ENCODE data around the gene IQCH. TPM values are rescaled to one million over a fixed set of nuclear protein-coding genes. Genes with fewer than 3 reads are reported as not detected.

IQCH gene
- total RNA-seq, 1 donor from 2014 or later: 1.5 TPM

GRCh38 chr15:67505675-67506572 lies 251.3 kb downstream of the IQCH start:
- Histone ChIP-seq H3K27ac (no peak overlapping the region), H3K36me3 (no peaks in the 10 kb centered on the region)

DNA sequence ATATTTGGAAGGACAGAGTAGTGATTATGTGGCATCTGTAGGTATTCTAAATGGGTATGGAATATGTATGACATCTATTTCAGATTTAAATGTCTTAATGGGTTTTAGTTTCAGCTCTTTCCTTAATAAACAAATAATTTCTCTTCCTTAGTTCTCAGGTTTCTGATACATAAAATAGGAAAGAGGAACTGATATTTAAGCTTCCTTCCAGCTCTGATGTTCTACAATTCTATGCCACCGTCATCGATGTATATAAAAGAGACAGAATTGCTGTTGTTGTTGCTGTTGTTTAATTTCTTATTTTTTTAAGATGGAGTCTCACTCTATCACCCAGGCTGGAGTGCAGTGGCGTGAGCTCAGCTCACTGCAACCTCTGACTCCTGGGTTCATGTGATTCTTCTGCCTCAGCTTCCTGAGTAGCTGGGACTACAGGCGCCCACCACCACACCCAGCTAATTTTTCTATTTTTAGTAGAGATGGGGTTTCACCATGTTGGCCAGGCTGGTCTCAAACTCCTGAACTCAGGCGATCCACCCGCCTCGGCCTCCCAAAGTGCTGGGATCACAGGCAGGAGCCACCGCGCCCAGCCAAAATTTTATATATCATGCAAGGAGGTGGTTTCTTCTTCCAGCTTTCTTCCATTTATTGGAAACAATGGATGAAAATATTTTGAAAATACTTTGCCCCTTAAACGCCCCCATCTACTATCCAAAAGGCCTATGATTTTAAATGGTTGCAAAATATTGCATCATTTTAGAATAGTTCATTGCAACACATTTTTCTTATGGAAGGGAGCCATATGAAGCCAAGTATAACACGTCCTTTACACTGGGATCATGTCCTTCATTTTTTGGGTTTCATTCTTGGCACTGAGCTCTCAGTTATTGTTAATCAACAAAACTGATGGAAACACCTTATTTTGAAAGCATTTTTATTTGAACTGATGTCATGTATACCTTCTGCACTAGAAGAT lies 252.5 kb downstream of the IQCH start:
- Histone ChIP-seq H3K36me3 (peaks cover 0 to 5% of the 10 kb centered on the region in 2 donors), H3K27me3 (no peaks in the 10 kb centered on the region), H3K9me3 (no peaks in the 10 kb centered on the region), H3K4me3 (no peak overlapping the region), H3K4me1 (no peaks in the 10 kb centered on the region), H3K27ac (no peak overlapping the region)
- TF ChIP-seq POLR2AphosphoS5 (IDR thresholded peaks at IDR 0.05; ENCODE audit: insufficient read depth in 1 of 2, low read depth in 1 of 2): peak in 1 of 2 donors; percentile 20
- no peak for TF ChIP-seq POLR2A (IDR thresholded peaks at IDR 0.05)
- intact Hi-C loops (cut with DNase I): no loop called here
- DNase-seq (ENCODE audit: extremely low spot score in 2 of 2): no peak

More at GRCh38 chr15:67505675-67506572, 251.3 kb downstream of the IQCH start:
- intact Hi-C loops (cut with DNase I): no loop called here
- no peak overlapping the region for H3K4me3 ChIP-seq
- no peaks in the 10 kb centered on the region for H3K9me3 ChIP-seq
- DNase-seq (ENCODE audit: extremely low spot score in 2 of 2): no peak
- no peaks in the 10 kb centered on the region for H3K4me1 ChIP-seq
- TF ChIP-seq POLR2A (IDR thresholded peaks at IDR 0.05) (no peak), POLR2AphosphoS5 (IDR thresholded peaks at IDR 0.05; ENCODE audit: insufficient read depth in 1 of 2, low read depth in 1 of 2) (no peak)
- TF ChIP-seq, protein P1, sequence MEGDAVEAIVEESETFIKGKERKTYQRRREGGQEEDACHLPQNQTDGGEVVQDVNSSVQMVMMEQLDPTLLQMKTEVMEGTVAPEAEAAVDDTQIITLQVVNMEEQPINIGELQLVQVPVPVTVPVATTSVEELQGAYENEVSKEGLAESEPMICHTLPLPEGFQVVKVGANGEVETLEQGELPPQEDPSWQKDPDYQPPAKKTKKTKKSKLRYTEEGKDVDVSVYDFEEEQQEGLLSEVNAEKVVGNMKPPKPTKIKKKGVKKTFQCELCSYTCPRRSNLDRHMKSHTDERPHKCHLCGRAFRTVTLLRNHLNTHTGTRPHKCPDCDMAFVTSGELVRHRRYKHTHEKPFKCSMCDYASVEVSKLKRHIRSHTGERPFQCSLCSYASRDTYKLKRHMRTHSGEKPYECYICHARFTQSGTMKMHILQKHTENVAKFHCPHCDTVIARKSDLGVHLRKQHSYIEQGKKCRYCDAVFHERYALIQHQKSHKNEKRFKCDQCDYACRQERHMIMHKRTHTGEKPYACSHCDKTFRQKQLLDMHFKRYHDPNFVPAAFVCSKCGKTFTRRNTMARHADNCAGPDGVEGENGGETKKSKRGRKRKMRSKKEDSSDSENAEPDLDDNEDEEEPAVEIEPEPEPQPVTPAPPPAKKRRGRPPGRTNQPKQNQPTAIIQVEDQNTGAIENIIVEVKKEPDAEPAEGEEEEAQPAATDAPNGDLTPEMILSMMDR (IDR thresholded peaks at IDR 0.05): no peak
- no peaks in the 10 kb centered on the region for H3K27me3 ChIP-seq

- Histone ChIP-seq H3K9me3 (no peaks in the 10 kb centered on the region), H3K4me1 (no peaks in the 10 kb centered on the region), H3K27me3 (no peaks in the 10 kb centered on the region), H3K27ac (no peak overlapping the region), H3K4me3 (no peak overlapping the region), H3K36me3 (peaks cover 0 to 16% of the 10 kb centered on the region in 2 donors)
- intact Hi-C loops (cut with DNase I): no loop called here
- TF ChIP-seq POLR2AphosphoS5 (IDR thresholded peaks at IDR 0.05; ENCODE audit: insufficient read depth in 1 of 2, low read depth in 1 of 2): no peak
- TF ChIP-seq POLR2A (IDR thresholded peaks at IDR 0.05): no peak
- TF ChIP-seq, protein P1 (IDR thresholded peaks at IDR 0.05): no peak
- no peak for DNase-seq (ENCODE audit: extremely low spot score in 2 of 2)
Measured at GRCh38 chr15:67508407-67508806, 253.8 kb downstream of the IQCH start.

DNA sequence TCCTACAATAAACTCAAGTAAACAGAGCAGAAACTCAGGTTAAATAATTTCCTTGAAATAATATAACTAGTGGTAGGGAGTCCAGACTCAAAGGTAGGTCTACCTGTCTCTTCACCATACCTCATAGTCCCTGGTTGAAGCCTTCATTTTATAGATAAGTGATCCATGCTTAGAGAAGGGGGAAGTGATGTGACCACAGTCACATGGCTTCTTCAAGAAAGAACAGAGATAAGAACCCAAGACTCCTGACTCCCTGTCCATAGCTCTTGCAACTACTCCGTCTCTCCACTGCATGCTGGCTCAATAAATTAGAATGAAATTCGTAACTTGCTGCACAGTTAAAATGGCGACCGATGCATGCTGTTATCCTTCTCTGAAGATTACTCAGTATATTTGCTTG lies 255.3 kb downstream of the IQCH start:
- H3K4me1 ChIP-seq: no peaks in the 10 kb centered on the region
- peaks cover 0 to 24% of the 10 kb centered on the region in 2 donors for H3K36me3 ChIP-seq
- intact Hi-C loops (cut with DNase I): no loop called here
- no peak for TF ChIP-seq POLR2A (IDR thresholded peaks at IDR 0.05)
- TF ChIP-seq, protein P1 (IDR thresholded peaks at IDR 0.05): no peak
- no peak for TF ChIP-seq POLR2AphosphoS5 (IDR thresholded peaks at IDR 0.05; ENCODE audit: insufficient read depth in 1 of 2, low read depth in 1 of 2)
- no peak for DNase-seq (ENCODE audit: extremely low spot score in 2 of 2)
- no peaks in the 10 kb centered on the region for H3K27me3 ChIP-seq
- H3K9me3 ChIP-seq: no peaks in the 10 kb centered on the region
- no peak overlapping the region for H3K27ac ChIP-seq
- no peak overlapping the region for H3K4me3 ChIP-seq

DNA sequence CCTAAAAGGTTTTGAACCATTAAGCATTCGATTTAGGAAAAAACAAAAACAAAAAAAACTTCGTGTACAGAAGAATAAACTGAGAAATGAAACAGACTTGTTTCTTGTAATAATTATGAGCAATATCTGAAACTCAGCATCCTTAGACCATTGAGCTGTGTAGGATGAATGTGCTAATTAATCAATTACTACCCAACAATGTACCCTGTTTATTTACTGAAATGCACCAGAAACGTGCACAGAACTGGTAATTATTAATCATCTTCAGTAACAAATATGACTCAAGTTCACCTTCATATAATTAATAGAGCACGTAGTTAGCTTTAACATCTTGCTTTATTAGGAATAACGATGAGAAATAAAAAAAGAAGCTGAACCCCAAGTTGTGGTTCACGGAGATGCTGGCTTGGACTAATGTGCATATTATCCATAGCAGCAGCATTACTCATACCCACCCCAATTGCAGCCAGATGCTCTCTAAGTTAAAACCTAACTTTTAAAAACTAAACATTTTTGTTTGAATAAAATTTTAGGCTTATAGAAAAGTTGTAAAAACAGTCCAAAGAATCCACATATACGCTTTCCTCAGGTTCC lies 256.1 kb downstream of the IQCH start:
- no peak for TF ChIP-seq POLR2AphosphoS5 (IDR thresholded peaks at IDR 0.05; ENCODE audit: insufficient read depth in 1 of 2, low read depth in 1 of 2)
- no peak for TF ChIP-seq POLR2A (IDR thresholded peaks at IDR 0.05)
- TF ChIP-seq, protein P1 (IDR thresholded peaks at IDR 0.05): no peak
- Histone ChIP-seq H3K36me3 (peaks cover 0 to 24% of the 10 kb centered on the region in 2 donors), H3K27me3 (no peaks in the 10 kb centered on the region), H3K9me3 (no peaks in the 10 kb centered on the region), H3K4me3 (no peak overlapping the region), H3K27ac (no peak overlapping the region), H3K4me1 (no peaks in the 10 kb centered on the region)
- intact Hi-C loops (cut with DNase I): no loop called here
- DNase-seq (ENCODE audit: extremely low spot score in 2 of 2): no peak

Data from vagina (tissue), 2 donors.